Lung (tissue), 12 donors: ENCODE measurements around the gene ARHGEF17. TPM values are rescaled to one million over a fixed set of nuclear protein-coding genes. Genes with fewer than 3 reads are reported as not detected.

Experiments
- ATAC-seq: fragments of 200-7000 bp; cut with Tn5 transposase; one replicate; pipeline ENCODE4 v1.9.1; 2020; ENCODE audit warnings: moderate number of reproducible peaks; ENCODE audit not compliant: insufficient read depth, low FRiP score
- DNase-seq, 3 donors: peaks; one replicate each; pipeline ENCODE4 v3.0.0-alpha.2; 2013 to 2017
- H3K27ac ChIP-seq, 2 donors: one replicate each; pipeline ENCODE4 v1.5.1; 2013; ENCODE audit warnings: mild to moderate bottlenecking in 2 of 2, moderate library complexity in 2 of 2, control low read depth in 1 of 2, inconsistent platforms in 1 of 2, low read depth in 1 of 2, low read length in 1 of 2
- H3K27me3 ChIP-seq, 3 donors: one replicate each; pipeline ENCODE4 v1.5.1; 2013; ENCODE audit warnings: low read length in 2 of 3; ENCODE audit not compliant: control insufficient read depth in 3 of 3, insufficient read depth in 3 of 3
- H3K36me3 ChIP-seq, 4 donors: one replicate each; pipeline ENCODE4 v1.5.1; 2013; ENCODE audit warnings: low read length in 4 of 4, mild to moderate bottlenecking in 1 of 4, moderate library complexity in 1 of 4; ENCODE audit not compliant: control insufficient read depth in 4 of 4, insufficient read depth in 4 of 4
- H3K4me1 ChIP-seq, 5 donors: one replicate each; pipeline ENCODE4 v1.5.1; 2013; ENCODE audit warnings: low read length in 5 of 5, mild to moderate bottlenecking in 2 of 5, moderate library complexity in 1 of 5; ENCODE audit not compliant: control insufficient read depth in 5 of 5, insufficient read depth in 5 of 5
- H3K4me3 ChIP-seq: one replicate; pipeline ENCODE4 v1.5.1; 2013; ENCODE audit warnings: mild to moderate bottlenecking, control low read depth, moderate library complexity
- H3K9ac ChIP-seq, 2 donors: one replicate each; pipeline ENCODE4 v1.5.1; 2013; ENCODE audit warnings: low read length in 2 of 2, control low read depth in 1 of 2; ENCODE audit not compliant: insufficient read depth in 1 of 2
- H3K9me3 ChIP-seq, 4 donors: one replicate each; pipeline ENCODE4 v1.5.1; 2013; ENCODE audit warnings: low read length in 3 of 4, mild to moderate bottlenecking in 1 of 4, moderate library complexity in 1 of 4; ENCODE audit not compliant: control insufficient read depth in 4 of 4, insufficient read depth in 3 of 4
- WGBS, 2 donors: extraction: QIAGEN DNeasy Blood & Tissue Kit; methylation state at CpG; one replicate each; pipeline ENCODE4 v1.1.7; 2013; 5-methylcytosine and 5-hydroxymethylcytosine counted together
- polyA plus RNA-seq, 2 donors: library from polyadenylated mRNA; stranded (reverse); fragments of 200-250 nt; gene quantifications; one replicate each; pipeline ENCODE4 v1.2.1, GENCODE V29; 2013
- total RNA-seq, 2 donors: library from RNA; depleted of rRNA in 1 of 2; stranded (reverse); fragments of >200 nt in 1 of 2; gene quantifications; one replicate each; pipeline ENCODE4 v1.2.1, GENCODE V29; 2014 to 2021
- TF ChIP-seq, protein P1 (sequence below): IDR thresholded peaks from 2 replicates; pipeline ENCODE4 v1.5.1; 2012; ENCODE audit warnings: mild to moderate bottlenecking; ENCODE audit errors: control extremely low read depth, extremely low read depth
- donor health status: control.
- donor health status: control.
- donor health status: Bipolar disorder and iron deficiency.
- donor health status: healthy.
- donor health status: DM: yes; HTN: yes; CAD: no.

Gene ARHGEF17
- total and polyA plus RNA-seq, 4 donors = 27.9 to 74.6 (median 53.5) TPM

DNA sequence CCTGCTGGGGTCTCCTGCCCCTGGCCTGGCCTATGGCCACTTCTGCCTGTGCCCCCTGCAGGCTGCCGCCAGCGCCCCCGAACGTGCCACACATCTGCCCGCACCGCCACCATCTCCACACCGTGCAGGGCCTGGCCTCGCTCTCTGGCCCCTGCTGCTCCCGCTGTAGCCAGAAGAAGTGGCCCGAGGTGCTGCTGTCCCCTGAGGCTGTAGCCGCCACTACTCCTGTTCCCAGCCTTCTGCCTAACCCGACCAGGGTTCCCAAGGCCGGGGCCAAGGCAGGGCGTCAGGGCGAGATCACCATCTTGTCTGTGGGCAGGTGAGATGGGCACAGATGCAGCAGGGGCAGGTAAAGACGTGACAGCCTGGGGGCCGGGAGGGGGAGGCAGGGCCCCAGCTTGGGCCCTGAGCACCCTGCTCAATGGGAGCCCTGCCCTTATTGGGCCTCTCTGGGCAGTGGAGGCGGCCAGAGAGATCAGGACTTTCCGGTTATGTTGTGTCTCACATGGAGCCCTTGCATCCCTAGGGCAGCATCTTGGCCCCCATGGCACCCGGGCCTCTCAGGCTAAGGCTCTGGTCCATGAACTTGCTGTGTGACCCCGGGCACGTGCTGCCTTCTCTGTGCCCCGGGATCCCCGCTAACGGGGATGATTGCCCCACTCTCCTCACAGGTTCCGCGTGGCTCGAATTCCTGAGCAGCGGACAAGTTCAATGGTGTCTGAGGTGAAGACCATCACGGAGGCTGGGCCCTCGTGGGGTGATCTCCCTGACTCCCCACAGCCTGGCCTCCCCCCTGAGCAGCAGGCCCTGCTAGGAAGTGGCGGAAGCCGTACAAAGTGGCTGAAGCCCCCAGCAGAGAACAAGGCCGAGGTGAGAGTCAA lies 86.6 kb downstream of the ARHGEF17 start:
- peaks cover 0 to 8% (median 0%) of the 10 kb centered on the region in 4 donors for H3K36me3 ChIP-seq
- ATAC-seq (no peak), DNase-seq (no peak)
- no peak overlapping the region for H3K4me3 ChIP-seq
- 94 to 97% methylated on average over 34 of the region's 34 CpGs for WGBS, 2 donors
- H3K9me3 ChIP-seq = no peaks in the 10 kb centered on the region
- no peak overlapping the region for H3K27ac ChIP-seq
- H3K4me1 ChIP-seq = no peaks in the 10 kb centered on the region
- no peak overlapping the region for H3K9ac ChIP-seq
- no peaks in the 10 kb centered on the region for H3K27me3 ChIP-seq
- TF ChIP-seq, protein P1, sequence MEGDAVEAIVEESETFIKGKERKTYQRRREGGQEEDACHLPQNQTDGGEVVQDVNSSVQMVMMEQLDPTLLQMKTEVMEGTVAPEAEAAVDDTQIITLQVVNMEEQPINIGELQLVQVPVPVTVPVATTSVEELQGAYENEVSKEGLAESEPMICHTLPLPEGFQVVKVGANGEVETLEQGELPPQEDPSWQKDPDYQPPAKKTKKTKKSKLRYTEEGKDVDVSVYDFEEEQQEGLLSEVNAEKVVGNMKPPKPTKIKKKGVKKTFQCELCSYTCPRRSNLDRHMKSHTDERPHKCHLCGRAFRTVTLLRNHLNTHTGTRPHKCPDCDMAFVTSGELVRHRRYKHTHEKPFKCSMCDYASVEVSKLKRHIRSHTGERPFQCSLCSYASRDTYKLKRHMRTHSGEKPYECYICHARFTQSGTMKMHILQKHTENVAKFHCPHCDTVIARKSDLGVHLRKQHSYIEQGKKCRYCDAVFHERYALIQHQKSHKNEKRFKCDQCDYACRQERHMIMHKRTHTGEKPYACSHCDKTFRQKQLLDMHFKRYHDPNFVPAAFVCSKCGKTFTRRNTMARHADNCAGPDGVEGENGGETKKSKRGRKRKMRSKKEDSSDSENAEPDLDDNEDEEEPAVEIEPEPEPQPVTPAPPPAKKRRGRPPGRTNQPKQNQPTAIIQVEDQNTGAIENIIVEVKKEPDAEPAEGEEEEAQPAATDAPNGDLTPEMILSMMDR = no peak

DNA sequence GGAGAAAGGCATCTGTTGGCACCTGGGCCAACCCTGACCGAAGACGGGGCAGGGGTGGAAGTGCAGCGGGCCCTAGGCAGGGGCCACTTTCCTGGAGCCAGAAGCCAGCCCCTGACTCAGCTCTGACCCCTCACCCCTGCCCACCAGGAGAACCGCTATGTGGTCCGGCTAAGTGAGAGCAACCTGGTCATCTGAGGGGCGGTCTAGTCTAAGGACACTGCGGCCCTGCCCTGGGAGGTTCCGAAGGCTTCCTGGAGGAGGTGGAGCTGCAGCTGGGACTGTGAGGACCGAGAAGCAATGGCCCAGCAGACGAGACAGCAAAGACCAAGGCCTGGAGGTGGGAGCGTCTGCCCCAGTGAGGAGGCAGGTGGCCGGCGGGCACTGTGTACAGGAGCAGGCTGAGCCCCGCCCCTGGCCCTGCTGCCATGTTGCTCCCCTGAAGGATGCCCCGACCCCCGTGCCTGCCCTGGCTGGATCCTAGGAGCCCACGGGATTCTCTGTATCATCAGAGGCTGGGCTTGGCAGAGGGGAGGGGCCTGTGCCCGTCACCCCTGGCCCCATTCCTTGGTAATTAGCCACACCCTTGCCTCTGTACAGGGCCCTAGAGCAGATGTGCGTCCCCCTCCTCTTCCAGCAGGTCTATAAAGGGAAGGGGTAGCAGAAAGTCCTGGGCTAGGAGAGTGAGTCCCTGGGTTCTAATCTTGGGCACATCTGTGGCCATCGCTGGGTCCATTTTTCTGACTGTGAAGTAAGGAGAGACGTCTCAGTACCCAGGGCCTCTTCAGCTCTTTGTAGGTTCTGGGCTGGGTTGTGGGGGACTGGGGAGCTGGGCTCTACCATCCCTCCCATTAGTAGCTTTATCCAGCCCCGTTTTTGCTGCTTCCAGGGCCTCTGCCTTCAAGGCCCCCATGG lies 87.5 kb downstream of the ARHGEF17 start:
- DNase-seq (no peak), ATAC-seq (no peak)
- Histone ChIP-seq H3K4me1 (no peaks in the 10 kb centered on the region), H3K36me3 (peaks cover 0 to 8% (median 0%) of the 10 kb centered on the region in 4 donors), H3K27me3 (no peaks in the 10 kb centered on the region), H3K27ac (no peak overlapping the region), H3K9me3 (no peaks in the 10 kb centered on the region), H3K4me3 (no peak overlapping the region), H3K9ac (no peak overlapping the region)
- TF ChIP-seq, protein P1 = no peak
- WGBS, 2 donors = 91 to 93% methylated on average over 21 to 22 of the region's 22 CpGs

DNA sequence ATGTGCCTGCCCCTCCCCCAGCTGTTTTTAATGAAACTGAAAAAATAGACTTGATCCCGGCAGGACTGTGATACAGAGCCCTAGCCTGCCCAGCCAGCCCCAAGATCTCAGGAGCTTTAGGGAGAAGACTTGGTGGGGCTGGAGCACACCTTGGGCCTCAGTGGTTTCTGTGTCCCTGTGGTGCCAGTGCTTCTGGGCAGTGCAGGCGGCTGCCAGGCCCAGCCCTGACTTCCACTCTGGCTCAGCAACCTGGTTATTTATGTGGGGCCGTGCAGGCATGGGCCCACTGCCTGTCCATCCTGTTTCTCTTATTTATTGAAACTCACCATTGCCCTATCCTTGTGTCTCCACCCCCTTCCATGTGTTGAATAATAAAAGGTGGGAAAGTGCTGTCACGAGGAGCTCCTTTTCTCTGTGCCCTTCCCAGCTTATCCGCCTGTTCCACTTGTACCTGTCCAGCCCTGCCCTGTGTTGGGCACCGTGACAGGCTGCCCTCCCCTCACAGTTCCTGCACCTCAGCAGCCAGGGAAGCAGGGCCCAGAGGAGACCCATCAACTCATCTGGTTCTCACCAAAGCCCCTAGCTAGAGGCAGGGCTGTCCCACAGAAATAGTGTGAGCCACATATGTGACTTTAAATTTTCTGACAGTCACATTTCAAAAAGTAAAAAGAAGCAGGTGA lies 88.3 kb downstream of the ARHGEF17 start:
- ATAC-seq (no peak), DNase-seq (no peak)
- 68 to 84% methylated on average over 6 of the region's 6 CpGs for WGBS, 2 donors
- H3K9ac ChIP-seq = no peak overlapping the region
- no peaks in the 10 kb centered on the region for H3K27me3 ChIP-seq
- H3K4me3 ChIP-seq = no peak overlapping the region
- peaks cover 0 to 8% (median 0%) of the 10 kb centered on the region in 4 donors for H3K36me3 ChIP-seq
- H3K9me3 ChIP-seq = no peaks in the 10 kb centered on the region
- TF ChIP-seq, protein P1 = no peak
- H3K27ac ChIP-seq = no peak overlapping the region
- no peaks in the 10 kb centered on the region for H3K4me1 ChIP-seq
